Measurements from ENCODE around the gene SCAMP3. TPM values are rescaled to one million over a fixed set of nuclear protein-coding genes. Genes with fewer than 3 reads are reported as not detected.

Gene SCAMP3
- total and polyA plus RNA-seq, 5 donors: 50.3 to 65.2 (median 57.0) TPM

GRCh38 chr1:155210314-155211104, 51.7 kb downstream of the SCAMP3 start:
- 77% methylated on average over 4 of the region's 4 CpGs for WGBS
- Histone ChIP-seq H3K4me3 (ENCODE audit: low read length) (no peak overlapping the region), H3K9me3 (ENCODE audit: control insufficient read depth, low read length) (no peaks in the 10 kb centered on the region), H3K27ac (ENCODE audit: low read length) (peak overlapping the region; percentile 31), H3K27me3 (ENCODE audit: control insufficient read depth, insufficient read depth) (no peaks in the 10 kb centered on the region), H3K4me1 (ENCODE audit: control insufficient read depth, insufficient read depth, low read length) (peaks cover 5% of the 10 kb centered on the region)
- intact Hi-C loops (cut with DNase I): loop anchor here in 1 of 4 donors (2.0 kb wide), 1 partner anchor 18 kb away; no protein-coding TSS in a partner anchor
- no peak for DNase-seq
- ATAC-seq: no peak

DNA sequence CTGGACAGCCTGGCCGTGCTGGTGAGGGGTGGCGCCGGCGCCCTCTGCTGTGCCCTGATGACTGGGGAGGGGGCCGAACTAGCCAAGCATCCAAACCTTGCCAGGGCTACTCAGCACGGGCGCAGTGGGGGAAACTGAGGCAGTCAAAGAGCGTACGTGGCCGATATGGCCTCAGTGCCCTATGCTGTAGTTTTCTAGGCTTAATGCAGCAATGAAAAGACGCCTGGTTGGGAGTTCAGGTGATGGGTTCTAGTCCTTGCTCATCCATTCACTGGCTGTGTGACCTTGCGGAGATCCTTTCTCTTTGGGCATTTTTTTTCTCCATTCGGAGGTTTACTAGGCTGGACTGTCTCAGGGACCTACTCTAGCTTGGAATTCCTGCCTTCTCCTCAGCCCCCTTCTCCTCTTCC, 52.8 kb downstream of the SCAMP3 start:
- peaks cover 5% of the 10 kb centered on the region for H3K4me1 ChIP-seq (ENCODE audit: control insufficient read depth, insufficient read depth, low read length)
- peak overlapping the region; percentile 88 for H3K4me3 ChIP-seq (ENCODE audit: low read length)
- intact Hi-C loops (cut with DNase I): no loop called here
- DNase-seq (no peak), ATAC-seq (no peak)
- peak overlapping the region; percentile 98 for H3K27ac ChIP-seq (ENCODE audit: low read length)
- WGBS: 4% methylated on average over 13 of the region's 13 CpGs
- H3K9me3 ChIP-seq (ENCODE audit: control insufficient read depth, low read length): no peaks in the 10 kb centered on the region
- no peaks in the 10 kb centered on the region for H3K27me3 ChIP-seq (ENCODE audit: control insufficient read depth, insufficient read depth)

DNA sequence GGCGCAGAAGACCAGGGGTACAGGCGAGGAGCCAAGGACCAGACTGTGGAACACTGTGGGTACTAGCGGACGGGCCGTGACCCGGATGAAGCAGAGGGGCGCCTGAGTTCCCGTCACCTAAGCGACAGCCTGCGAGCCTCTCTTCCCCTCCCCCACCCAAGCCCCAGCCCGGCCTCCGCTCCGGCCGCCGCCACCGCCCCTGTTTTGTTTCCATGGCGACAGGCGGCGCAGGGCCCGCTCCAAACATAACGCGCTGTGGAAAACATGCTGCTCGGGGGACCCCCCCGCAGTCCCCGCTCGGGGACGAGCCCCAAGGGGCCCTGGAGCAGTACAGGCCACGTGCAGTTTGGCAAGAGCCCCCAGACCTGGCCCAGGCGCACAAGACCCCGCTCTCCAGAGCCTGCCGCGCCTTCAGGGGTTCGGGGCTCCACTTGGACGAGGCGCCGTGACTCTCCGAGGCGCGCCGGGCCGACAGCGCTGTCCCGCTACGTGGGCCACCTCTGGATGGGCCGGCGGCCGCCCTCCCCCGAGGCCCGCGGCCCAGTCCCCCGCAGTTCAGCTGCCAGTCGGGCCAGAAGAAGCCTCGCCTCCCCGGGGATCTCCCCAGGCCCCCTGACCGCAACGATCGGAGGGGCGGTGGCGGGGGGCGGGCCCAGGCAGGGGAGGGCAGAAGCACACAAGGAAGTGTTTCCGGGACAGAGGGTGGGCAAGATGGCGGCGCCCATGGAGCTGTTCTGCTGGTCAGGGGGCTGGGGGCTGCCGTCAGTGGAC, 53.4 kb downstream of the SCAMP3 start, which contains the start of gene MTX1:
Gene MTX1, plus strand, starts transcription at position 155 of the 771 bp plus-strand sequence. Its CDS starts 110 bp downstream, at position 265.
- Histone ChIP-seq H3K27ac (ENCODE audit: low read length) (peak within 1 kb of the TSS; percentile 100), H3K4me3 (ENCODE audit: low read length) (peak within 1 kb of the TSS; percentile 88), H3K27me3 (ENCODE audit: control insufficient read depth, insufficient read depth) (no peaks in the 10 kb centered on the region), H3K4me1 (ENCODE audit: control insufficient read depth, insufficient read depth, low read length) (peaks cover 5% of the 10 kb centered on the region), H3K9me3 (ENCODE audit: control insufficient read depth, low read length) (no peaks in the 10 kb centered on the region)
- ATAC-seq (peak; percentile 85 to 87), DNase-seq (peak; percentile 96 to 98 (median 98))
- under 1% methylated on average over 64 of the region's 64 CpGs for WGBS
- intact Hi-C loops (cut with DNase I): no loop called here

DNA sequence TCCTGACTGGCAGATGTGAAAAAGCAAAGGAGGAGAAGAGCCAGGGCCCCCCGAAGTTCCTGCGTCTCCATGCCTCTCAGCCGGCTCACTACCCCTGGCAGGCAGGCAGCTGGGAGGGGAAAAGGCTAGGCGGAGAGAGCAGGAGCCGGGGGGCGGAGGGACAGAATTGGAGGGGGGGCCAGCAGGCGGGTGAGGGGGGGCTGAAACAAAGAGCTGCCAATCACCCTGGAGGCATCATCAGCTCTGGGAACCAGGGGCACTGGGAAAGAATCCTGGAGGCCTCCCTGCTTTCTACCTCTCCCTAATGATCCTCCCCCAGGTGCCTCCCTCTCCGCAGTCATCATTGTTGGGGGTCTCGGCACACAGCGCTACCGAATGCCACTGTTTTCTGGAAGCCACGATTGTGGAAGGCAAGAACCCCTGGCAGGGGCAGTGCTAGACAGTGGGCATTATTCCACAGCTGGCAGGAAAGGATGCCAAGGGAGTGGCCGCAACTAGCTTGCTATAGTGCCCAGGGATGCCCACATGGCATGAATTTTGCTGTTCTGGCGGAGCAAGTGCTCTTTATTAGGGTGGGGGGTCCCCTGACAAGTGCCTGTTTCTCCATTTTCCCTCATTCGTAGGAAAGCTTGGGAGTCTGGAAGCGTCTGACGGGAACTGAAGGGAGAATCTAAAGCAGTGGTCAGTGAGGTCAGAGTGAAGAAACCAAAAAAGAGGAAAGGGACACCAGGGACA, 54.2 kb downstream of the SCAMP3 start, which contains the start of gene THBS3:
Gene THBS3, minus strand, starts transcription at position 92 of the 735 bp plus-strand sequence. Its CDS starts 21 bp downstream, at position 71.
- ATAC-seq (peak; percentile 29 to 35), DNase-seq (peak; percentile 75 to 90 (median 89))
- WGBS: 11% methylated on average over 17 of the region's 17 CpGs
- Histone ChIP-seq H3K4me1 (ENCODE audit: control insufficient read depth, insufficient read depth, low read length) (peaks cover 5% of the 10 kb centered on the region), H3K27ac (ENCODE audit: low read length) (peak within 1 kb of the TSS; percentile 100), H3K27me3 (ENCODE audit: control insufficient read depth, insufficient read depth) (no peaks in the 10 kb centered on the region), H3K4me3 (ENCODE audit: low read length) (peak within 1 kb of the TSS; percentile 88), H3K9me3 (ENCODE audit: control insufficient read depth, low read length) (no peaks in the 10 kb centered on the region)
- intact Hi-C loops (cut with DNase I): no loop called here

DNA sequence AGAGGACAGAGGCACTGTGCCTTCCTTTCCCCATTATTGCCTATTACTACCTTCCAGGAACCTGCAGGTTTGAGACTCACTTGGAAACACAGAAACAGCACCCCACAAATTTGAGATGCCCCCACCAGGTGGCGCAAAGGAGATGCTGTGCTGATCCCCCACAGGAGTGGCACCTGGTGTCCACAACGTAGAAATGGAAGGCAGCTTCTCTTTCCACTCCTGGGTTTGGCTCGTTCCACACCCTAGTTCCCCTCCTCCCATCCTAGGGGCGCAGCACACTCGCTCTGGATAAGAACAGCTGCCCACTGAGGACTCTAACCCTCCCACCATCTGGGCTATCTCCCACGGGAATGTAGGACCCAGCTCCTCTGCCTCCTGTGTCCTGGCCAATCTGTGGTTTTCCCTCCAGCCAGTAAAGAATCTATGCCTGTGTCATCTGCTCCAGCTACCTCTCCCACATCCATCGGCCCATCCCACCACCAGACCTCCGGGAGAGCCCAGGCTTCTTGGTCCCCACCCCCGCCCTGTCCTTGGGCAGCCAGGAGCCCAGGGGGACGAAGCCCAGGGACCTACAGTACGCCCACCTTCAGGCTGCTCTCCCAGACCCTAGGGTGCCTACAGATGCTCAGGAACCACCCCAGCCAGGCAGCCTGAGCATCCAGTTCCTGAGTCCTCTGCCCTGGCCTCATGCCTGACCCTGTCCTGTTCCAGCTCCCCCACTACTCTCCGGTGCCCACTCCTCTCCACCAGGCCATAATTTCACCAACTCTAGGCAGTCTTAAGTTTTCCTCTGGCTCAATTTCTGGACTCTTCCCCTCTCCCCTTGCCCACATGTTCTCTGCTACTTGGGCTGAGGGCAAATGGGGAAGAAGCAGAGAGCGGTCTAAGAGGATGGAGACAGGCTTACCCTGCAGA, 55.0 kb downstream of the SCAMP3 start:
- no peaks in the 10 kb centered on the region for H3K27me3 ChIP-seq (ENCODE audit: control insufficient read depth, insufficient read depth)
- 20% methylated on average over 13 of the region's 13 CpGs for WGBS
- H3K9me3 ChIP-seq (ENCODE audit: control insufficient read depth, low read length): no peaks in the 10 kb centered on the region
- intact Hi-C loops (cut with DNase I): no loop called here
- DNase-seq (peak; percentile 86 to 95 (median 91)), ATAC-seq (peak; percentile 10 to 27)
- peak overlapping the region; percentile 98 for H3K27ac ChIP-seq (ENCODE audit: low read length)
- H3K4me3 ChIP-seq (ENCODE audit: low read length): peak overlapping the region; percentile 88
- peaks cover 5% of the 10 kb centered on the region for H3K4me1 ChIP-seq (ENCODE audit: control insufficient read depth, insufficient read depth, low read length)

Other genes starting within 250 kb of the SCAMP3 start
- under 1 TPM in 3 of 4 donors, not detected in 1; 0.25 to 0.33 (median 0.32) TPM for gene DCST2, start 228.6 kb downstream of the SCAMP3 start, total RNA-seq
- 0.23 TPM for gene DCST2, start 228.6 kb downstream of the SCAMP3 start, polyA plus RNA-seq
- gene DCST1, start 228.5 kb downstream of the SCAMP3 start, total RNA-seq: not detected
- not detected for gene DCST1, start 228.5 kb downstream of the SCAMP3 start, polyA plus RNA-seq
- gene ADAM15, start 211.0 kb downstream of the SCAMP3 start, total RNA-seq: 100 to 1,000 TPM in 1 of 4 donors, 10 to 100 TPM in 3; 51.2 to 106 (median 63.6) TPM
- gene ADAM15, start 211.0 kb downstream of the SCAMP3 start, polyA plus RNA-seq: 68.4 TPM
- 1 to 10 TPM; 3.3 to 4.2 (median 3.7) TPM for gene EFNA4, start 198.6 kb downstream of the SCAMP3 start, total RNA-seq
- 3.0 TPM for gene EFNA4, start 198.6 kb downstream of the SCAMP3 start, polyA plus RNA-seq
- 1 to 10 TPM in 3 of 4 donors, under 1 TPM in 1; 0.78 to 1.9 (median 1.2) TPM for gene EFNA3, start 183.5 kb downstream of the SCAMP3 start, total RNA-seq
- gene EFNA3, start 183.5 kb downstream of the SCAMP3 start, polyA plus RNA-seq: 1.1 TPM
- 10 to 100 TPM; 25.4 to 41.4 (median 36.4) TPM for gene EFNA1, start 134.5 kb downstream of the SCAMP3 start, total RNA-seq
- gene EFNA1, start 134.5 kb downstream of the SCAMP3 start, polyA plus RNA-seq: 28.8 TPM
- gene SLC50A1, start 126.5 kb downstream of the SCAMP3 start, total RNA-seq: 10 to 100 TPM in 2 of 4 donors, 1 to 10 TPM in 2; 8.1 to 10.1 (median 9.3) TPM
- gene SLC50A1, start 126.5 kb downstream of the SCAMP3 start, polyA plus RNA-seq: 13.6 TPM
- gene DPM3, start 121.8 kb downstream of the SCAMP3 start, total RNA-seq: 10 to 100 TPM; 71.2 to 81.6 (median 74.6) TPM
- gene DPM3, start 121.8 kb downstream of the SCAMP3 start, polyA plus RNA-seq: 186 TPM
- 100 to 1,000 TPM; 122 to 150 (median 130) TPM for gene KRTCAP2, start 89.1 kb downstream of the SCAMP3 start, total RNA-seq
- 217 TPM for gene KRTCAP2, start 89.1 kb downstream of the SCAMP3 start, polyA plus RNA-seq
- under 1 TPM; 0.17 to 0.37 (median 0.26) TPM for gene TRIM46, start 88.5 kb downstream of the SCAMP3 start, total RNA-seq
- gene TRIM46, start 88.5 kb downstream of the SCAMP3 start, polyA plus RNA-seq: 0.18 TPM
- 10 to 100 TPM; 16.5 to 33.4 (median 20.1) TPM for gene THBS3, start 54.5 kb downstream of the SCAMP3 start, total RNA-seq
- 19.6 TPM for gene THBS3, start 54.5 kb downstream of the SCAMP3 start, polyA plus RNA-seq
- gene MTX1, start 53.7 kb downstream of the SCAMP3 start, total RNA-seq: 10 to 100 TPM; 20.1 to 24.3 (median 21.1) TPM
- gene MTX1, start 53.7 kb downstream of the SCAMP3 start, polyA plus RNA-seq: 31.9 TPM
- 10 to 100 TPM; 14.2 to 22.3 (median 15.8) TPM for gene ENTREP3, start 6.9 kb downstream of the SCAMP3 start, total RNA-seq
- gene ENTREP3, start 6.9 kb downstream of the SCAMP3 start, polyA plus RNA-seq: 9.4 TPM
- gene CLK2, start 11.1 kb upstream of the SCAMP3 start, total RNA-seq: 10 to 100 TPM; 19.4 to 26.2 (median 22.5) TPM
- gene CLK2, start 11.1 kb upstream of the SCAMP3 start, polyA plus RNA-seq: 21.8 TPM
- 1 to 10 TPM in 2 of 4 donors, under 1 TPM in 2; 0.92 to 1.4 (median 1.1) TPM for gene HCN3, start 15.1 kb upstream of the SCAMP3 start, total RNA-seq
- gene HCN3, start 15.1 kb upstream of the SCAMP3 start, polyA plus RNA-seq: 0.77 TPM
- not detected for gene PKLR, start 39.1 kb upstream of the SCAMP3 start, total RNA-seq
- gene PKLR, start 39.1 kb upstream of the SCAMP3 start, polyA plus RNA-seq: not detected
- gene FDPS, start 46.5 kb upstream of the SCAMP3 start, total RNA-seq: 100 to 1,000 TPM in 2 of 4 donors, 10 to 100 TPM in 2; 78.9 to 113 (median 99.1) TPM
- gene FDPS, start 46.5 kb upstream of the SCAMP3 start, polyA plus RNA-seq: 103 TPM
- gene RUSC1, start 58.5 kb upstream of the SCAMP3 start, total RNA-seq: 10 to 100 TPM; 20.8 to 29.7 (median 24.5) TPM
- 23.2 TPM for gene RUSC1, start 58.5 kb upstream of the SCAMP3 start, polyA plus RNA-seq